H1 (cell line): Measurements from ENCODE around the gene TAS1R3. TPM values are rescaled to one million over a fixed set of nuclear protein-coding genes. Genes with fewer than 3 reads are reported as not detected.
A peak's percentile ranks its signal among the peaks of the same experiment; 100 is the strongest.

ENCODE experiments used
- GTF2F1 ChIP-seq: IDR thresholded peaks from 2 replicates; pipeline ENCODE4 v1.6.1; 2012; ENCODE audit warnings: low read depth, low read length, improper control_type of control experiment, borderline replicate concordance
- SIN3A ChIP-seq, 2 experiments: IDR thresholded peaks in 1 of 2; conservative IDR thresholded peaks in 1 of 2; 2 replicates each; pipeline ENCODE4 v1.6.1; 2011 to 2012; ENCODE audit warnings: low read length in 2 of 2, improper control_type of control experiment in 1 of 2, low read depth in 1 of 2, mild to moderate bottlenecking in 1 of 2
- TBP ChIP-seq: IDR thresholded peaks from 2 replicates; pipeline ENCODE4 v1.6.1; 2011; ENCODE audit warnings: low read depth, low read length, improper control_type of control experiment
- polyA plus RNA-seq, 7 experiments: library from polyadenylated mRNA; depleted of rRNA in 3 of 7; stranded (reverse) in 5 of 7; unstranded in 2 of 7; fragments of >200 nt in 5 of 7; fragments of 200-250 nt in 2 of 7; gene quantifications; 1 replicate in 5 of 7; 2 replicates in 1 of 7; 4 replicates in 1 of 7; pipeline versions ENCODE4 v1.2.1 to v1.2.3, GENCODE V29; 2011 to 2013; ENCODE audit warnings: missing spikeins in 2 of 7, mixed read lengths in 2 of 7
- total RNA-seq: library from RNA; stranded (reverse); fragmentation: NEBNext Ultra II Directional; extraction: Animal tissue kit (Norgen Biotek cat#: 25700); gene quantifications from 2 replicates; pipeline ENCODE4 v1.2.1, GENCODE V29; 2021
- TF ChIP-seq, protein P1 (sequence below): fragments of 300-600 bp; sonication (generic); IDR thresholded peaks from 2 replicates; pipeline ENCODE4 v1.7.1; 2012; ENCODE audit warnings: low read length, moderate library complexity, mild to moderate bottlenecking, inconsistent platforms; ENCODE audit not compliant: insufficient replicate concordance
- TF ChIP-seq, protein P2 (sequence below): IDR thresholded peaks from 2 replicates; pipeline ENCODE4 v1.6.1; 2012; ENCODE audit warnings: low read length, inconsistent platforms
- TF ChIP-seq, protein P3 (sequence below): IDR thresholded peaks from 2 replicates; pipeline ENCODE4 v1.6.1; 2011; ENCODE audit warnings: low read depth, mild to moderate bottlenecking, low read length; ENCODE audit not compliant: insufficient read depth

TAS1R3 gene
- total and polyA plus RNA-seq, 2 of the 8 experiments (the other 6 are each of a cell fraction or from before 2014, with no cell fraction given) = 0.03 to 0.19 TPM

DNA sequence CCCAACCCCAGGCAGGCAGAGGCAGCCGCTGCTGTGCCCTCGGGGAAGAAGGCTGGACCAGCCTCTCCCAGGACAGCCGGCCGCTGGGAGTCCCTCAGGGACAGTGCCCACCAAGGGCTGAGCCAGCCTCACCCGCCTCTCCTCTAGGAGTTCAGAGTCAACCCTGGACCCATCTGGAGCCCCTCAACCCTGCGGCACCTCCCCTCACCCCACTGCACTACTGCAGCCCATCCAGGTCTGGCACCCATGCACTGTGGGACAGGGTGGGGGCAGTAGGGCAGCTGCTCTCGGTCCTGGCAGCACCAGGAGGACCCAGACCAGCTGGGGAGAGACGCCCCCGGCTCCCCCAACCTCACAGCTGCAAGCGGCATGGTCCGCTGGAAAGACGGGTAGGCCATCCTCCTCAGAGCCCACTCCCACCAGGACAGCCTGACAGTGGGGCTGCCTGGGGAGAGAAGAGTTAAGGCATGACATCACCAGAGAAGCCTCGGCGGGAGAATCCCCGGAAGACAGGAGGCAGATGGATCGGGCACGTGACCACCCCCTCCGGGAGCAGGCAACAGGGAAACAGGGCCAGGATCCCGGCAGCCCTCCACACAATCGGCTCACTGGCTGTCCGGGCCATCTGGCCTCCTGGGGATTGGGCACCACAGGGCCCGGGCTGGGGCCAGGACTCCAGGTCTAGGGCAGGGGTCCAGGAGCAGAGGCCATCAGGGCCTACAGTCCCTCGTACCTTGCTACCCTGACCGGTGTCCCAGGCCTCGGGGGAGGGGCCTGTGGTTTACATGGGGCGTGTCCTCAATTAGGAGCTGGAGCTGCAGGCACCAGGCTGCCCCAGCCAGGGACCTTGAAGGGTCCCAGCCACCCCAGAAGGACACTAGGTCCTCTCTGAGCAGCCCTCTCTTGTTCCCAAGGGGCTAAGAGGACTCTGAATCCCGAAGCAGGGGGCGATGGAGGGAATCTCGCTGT lies 26.5 kb upstream of the TAS1R3 start (continued):
- TF ChIP-seq, protein P1, sequence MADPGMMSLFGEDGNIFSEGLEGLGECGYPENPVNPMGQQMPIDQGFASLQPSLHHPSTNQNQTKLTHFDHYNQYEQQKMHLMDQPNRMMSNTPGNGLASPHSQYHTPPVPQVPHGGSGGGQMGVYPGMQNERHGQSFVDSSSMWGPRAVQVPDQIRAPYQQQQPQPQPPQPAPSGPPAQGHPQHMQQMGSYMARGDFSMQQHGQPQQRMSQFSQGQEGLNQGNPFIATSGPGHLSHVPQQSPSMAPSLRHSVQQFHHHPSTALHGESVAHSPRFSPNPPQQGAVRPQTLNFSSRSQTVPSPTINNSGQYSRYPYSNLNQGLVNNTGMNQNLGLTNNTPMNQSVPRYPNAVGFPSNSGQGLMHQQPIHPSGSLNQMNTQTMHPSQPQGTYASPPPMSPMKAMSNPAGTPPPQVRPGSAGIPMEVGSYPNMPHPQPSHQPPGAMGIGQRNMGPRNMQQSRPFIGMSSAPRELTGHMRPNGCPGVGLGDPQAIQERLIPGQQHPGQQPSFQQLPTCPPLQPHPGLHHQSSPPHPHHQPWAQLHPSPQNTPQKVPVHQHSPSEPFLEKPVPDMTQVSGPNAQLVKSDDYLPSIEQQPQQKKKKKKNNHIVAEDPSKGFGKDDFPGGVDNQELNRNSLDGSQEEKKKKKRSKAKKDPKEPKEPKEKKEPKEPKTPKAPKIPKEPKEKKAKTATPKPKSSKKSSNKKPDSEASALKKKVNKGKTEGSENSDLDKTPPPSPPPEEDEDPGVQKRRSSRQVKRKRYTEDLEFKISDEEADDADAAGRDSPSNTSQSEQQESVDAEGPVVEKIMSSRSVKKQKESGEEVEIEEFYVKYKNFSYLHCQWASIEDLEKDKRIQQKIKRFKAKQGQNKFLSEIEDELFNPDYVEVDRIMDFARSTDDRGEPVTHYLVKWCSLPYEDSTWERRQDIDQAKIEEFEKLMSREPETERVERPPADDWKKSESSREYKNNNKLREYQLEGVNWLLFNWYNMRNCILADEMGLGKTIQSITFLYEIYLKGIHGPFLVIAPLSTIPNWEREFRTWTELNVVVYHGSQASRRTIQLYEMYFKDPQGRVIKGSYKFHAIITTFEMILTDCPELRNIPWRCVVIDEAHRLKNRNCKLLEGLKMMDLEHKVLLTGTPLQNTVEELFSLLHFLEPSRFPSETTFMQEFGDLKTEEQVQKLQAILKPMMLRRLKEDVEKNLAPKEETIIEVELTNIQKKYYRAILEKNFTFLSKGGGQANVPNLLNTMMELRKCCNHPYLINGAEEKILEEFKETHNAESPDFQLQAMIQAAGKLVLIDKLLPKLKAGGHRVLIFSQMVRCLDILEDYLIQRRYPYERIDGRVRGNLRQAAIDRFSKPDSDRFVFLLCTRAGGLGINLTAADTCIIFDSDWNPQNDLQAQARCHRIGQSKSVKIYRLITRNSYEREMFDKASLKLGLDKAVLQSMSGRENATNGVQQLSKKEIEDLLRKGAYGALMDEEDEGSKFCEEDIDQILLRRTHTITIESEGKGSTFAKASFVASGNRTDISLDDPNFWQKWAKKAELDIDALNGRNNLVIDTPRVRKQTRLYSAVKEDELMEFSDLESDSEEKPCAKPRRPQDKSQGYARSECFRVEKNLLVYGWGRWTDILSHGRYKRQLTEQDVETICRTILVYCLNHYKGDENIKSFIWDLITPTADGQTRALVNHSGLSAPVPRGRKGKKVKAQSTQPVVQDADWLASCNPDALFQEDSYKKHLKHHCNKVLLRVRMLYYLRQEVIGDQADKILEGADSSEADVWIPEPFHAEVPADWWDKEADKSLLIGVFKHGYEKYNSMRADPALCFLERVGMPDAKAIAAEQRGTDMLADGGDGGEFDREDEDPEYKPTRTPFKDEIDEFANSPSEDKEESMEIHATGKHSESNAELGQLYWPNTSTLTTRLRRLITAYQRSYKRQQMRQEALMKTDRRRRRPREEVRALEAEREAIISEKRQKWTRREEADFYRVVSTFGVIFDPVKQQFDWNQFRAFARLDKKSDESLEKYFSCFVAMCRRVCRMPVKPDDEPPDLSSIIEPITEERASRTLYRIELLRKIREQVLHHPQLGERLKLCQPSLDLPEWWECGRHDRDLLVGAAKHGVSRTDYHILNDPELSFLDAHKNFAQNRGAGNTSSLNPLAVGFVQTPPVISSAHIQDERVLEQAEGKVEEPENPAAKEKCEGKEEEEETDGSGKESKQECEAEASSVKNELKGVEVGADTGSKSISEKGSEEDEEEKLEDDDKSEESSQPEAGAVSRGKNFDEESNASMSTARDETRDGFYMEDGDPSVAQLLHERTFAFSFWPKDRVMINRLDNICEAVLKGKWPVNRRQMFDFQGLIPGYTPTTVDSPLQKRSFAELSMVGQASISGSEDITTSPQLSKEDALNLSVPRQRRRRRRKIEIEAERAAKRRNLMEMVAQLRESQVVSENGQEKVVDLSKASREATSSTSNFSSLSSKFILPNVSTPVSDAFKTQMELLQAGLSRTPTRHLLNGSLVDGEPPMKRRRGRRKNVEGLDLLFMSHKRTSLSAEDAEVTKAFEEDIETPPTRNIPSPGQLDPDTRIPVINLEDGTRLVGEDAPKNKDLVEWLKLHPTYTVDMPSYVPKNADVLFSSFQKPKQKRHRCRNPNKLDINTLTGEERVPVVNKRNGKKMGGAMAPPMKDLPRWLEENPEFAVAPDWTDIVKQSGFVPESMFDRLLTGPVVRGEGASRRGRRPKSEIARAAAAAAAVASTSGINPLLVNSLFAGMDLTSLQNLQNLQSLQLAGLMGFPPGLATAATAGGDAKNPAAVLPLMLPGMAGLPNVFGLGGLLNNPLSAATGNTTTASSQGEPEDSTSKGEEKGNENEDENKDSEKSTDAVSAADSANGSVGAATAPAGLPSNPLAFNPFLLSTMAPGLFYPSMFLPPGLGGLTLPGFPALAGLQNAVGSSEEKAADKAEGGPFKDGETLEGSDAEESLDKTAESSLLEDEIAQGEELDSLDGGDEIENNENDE = no peak
- no peak for TF ChIP-seq TBP
- TF ChIP-seq SIN3A (conservative IDR thresholded peaks at IDR 0.05 in 1 of 2, IDR thresholded peaks at IDR 0.05 in 1 of 2; ENCODE audit: low read depth in 1 of 2, low read length in 2 of 2) = no peak
- TF ChIP-seq, protein P2, sequence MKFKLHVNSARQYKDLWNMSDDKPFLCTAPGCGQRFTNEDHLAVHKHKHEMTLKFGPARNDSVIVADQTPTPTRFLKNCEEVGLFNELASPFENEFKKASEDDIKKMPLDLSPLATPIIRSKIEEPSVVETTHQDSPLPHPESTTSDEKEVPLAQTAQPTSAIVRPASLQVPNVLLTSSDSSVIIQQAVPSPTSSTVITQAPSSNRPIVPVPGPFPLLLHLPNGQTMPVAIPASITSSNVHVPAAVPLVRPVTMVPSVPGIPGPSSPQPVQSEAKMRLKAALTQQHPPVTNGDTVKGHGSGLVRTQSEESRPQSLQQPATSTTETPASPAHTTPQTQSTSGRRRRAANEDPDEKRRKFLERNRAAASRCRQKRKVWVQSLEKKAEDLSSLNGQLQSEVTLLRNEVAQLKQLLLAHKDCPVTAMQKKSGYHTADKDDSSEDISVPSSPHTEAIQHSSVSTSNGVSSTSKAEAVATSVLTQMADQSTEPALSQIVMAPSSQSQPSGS = peak; percentile 96
- no peak for TF ChIP-seq GTF2F1
- TF ChIP-seq, protein P3, sequence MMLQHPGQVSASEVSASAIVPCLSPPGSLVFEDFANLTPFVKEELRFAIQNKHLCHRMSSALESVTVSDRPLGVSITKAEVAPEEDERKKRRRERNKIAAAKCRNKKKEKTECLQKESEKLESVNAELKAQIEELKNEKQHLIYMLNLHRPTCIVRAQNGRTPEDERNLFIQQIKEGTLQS = peak; percentile 71; the same call in 1 of the 2 replicates
